HG03439 (cell line): ENCODE data around the gene PCGF1.
"Not testable (repeated sequence)": the region's sequence is repeated elsewhere in the genome, so short reads cannot be mapped to it uniquely, and the experiment has no call there.

ENCODE experiments used
- ATAC-seq: cut with Tn5 transposase; IDR thresholded peaks from one replicate; pipeline ENCODE4 v1.9.1; 2021; ENCODE audit warnings: mild to moderate bottlenecking, moderate library complexity; ENCODE audit not compliant: unreplicated experiment

Gene PCGF1

DNA sequence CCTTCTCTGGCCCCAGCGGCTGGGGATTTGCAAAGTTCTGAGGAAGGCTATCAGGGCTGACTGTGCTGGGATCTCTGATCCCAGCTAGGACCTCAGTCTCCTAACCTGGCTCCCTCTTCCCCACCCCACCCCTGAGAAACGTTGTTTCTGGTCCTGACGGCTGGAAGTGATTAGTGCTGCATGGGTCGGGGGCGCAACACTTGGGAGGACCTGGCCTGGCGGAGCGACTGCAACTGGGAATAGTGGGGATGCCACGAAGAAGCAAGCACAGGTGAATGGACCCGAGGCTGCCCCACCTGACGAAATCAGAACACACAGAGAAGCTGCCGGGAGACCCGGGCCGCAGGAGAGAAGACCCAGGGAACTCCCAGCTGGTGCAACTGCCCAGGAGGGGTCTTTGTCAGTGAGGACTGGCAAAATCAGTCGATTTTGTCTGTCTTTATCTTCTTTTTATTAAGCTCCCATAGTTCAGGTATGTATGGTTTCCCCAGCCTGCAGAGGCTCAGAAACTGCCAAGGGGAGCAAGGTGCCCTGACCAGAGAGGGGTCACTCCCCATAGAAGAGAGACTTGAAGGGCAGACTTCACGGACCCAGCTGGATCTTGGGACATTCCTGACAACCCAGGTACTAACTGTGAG lies 7.4 kb downstream of the PCGF1 start:
- no peak for ATAC-seq

GRCh38 chr2:74499267-74499939 lies 8.1 kb downstream of the PCGF1 start, which contains the start of gene LBX2:
Gene LBX2, minus strand, starts transcription at chr2:74499603. Its CDS starts 66 bp downstream, at chr2:74499537.
- ATAC-seq: no peak

DNA sequence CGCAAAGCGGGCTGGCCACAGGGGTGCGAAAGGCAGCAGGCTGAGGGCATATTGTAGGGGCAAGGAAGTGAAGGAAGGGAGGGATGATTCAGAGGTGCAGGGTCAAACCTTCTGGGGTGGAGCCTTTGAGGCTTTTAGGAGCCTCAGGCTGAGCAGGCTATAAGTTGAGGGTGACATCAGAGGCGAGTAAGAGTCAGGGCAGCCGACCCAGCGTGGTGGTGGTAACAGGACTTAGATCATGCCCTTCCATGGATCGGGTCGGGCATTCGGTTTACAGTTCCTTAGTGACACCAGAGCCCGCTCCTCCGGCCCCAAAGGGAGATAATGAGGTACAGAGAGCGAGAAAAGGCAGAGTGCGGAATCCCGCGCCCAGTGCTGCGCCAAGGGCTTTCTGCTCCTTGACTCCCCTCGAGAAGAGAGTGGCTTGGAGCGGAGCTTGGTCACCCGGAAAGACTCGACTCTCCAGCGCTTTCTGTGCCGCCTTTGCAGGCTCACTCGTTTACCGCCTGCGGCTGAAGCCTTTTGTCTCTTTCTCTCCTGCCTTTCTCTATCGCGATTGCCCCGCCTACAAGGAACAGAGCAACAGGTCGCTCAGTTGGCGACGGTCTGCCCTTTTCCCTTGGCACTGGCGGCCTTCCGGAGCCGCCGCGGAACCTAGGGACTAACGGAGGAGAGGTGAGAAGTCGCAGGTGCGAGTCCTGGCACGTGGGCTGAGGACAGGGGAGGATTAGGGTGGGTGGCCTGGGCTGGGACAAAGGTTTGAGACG lies 8.8 kb downstream of the PCGF1 start:
- no peak for ATAC-seq

DNA sequence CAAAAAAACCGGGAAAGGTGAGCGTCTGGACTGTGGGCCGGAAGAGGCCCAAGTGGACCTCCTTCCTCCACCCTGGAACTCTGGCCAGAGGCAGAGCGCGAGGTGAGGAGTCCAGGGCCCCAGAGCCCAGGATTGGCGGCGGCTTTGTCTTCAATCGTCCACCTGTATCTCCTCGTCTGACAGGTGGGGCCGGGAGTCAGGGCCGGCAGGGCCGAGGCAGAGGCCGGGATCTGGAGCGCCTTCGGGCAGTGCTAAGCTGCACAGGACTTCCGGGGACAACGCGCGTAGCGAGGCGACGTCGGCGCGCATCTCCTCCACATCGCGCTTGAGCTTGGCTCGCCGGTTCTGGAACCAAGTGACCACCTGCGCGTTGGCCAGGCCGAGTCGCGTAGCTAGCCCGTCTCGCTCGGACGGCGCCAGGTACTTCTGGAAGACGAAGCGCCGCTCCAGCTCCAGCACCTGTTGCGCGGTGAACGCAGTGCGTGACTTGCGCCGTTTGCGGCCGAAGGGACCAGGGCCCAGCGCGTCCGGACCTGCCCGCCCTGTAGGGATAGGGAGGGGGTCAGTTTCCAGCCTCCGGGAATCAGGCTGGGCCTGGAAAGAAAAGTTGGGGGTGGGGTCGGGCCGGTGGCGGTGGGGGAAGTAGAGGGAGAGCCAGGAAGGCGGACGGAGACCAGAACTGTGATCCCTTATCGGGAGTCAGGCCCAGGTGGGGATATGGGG lies 9.6 kb downstream of the PCGF1 start:
- no peak for ATAC-seq

DNA sequence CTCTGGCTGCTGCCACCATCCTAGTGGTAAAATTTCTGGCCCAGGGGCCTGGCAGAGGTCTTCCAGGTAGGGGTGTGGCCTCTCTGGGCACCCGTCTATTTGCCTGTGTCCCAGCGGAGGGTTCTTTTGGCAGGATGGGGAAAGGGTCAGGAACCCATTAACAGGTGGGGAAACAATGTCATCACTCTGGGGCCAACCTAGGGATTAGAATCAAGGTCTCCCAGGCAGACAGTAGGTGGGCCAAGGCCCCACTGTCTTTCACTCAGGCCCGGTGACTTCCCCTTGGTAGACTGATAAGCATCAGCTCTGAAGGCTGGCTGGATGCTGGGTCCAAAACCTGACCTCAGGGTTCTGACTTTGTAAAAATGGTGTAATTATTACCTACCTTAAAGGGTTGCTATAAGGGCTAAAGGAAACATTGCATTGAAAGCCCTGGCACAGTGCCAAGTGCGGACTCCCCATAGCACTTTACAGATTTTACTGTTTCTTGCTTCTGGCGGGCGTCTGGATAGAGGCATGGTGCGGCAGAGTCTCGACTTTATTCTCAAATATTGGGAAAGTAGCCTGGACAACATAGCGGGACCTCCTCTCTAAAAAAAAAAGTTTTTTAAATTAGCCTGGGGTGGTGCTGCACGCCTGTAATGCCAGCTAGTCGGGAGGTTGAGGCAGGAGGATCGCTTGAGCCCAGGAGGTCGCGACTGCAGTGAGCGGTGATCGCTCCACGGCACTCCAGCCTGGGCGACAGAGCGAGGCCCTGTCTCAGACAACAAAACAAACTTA lies 10.3 kb downstream of the PCGF1 start:
- no peak for ATAC-seq

DNA sequence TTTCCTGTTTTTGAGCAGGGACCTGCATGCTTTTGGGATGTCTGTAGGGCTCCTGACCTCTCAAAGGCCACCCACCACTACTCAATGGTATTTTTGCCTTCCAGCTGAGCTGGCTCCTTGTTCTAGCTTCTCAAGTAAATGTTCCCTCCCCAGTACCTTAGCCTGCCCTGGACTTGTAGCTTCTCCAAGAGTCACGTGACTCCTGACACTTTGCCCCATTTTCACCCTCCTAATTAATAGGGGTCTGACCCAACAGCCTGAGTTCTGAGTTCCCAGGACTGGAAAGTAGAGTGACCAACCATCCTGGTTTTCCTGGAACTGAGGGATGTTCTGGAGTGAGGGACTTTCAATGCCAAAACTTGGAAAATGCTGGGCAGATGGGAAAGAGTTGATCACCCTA lies 12.1 kb downstream of the PCGF1 start:
- ATAC-seq: no peak

DNA sequence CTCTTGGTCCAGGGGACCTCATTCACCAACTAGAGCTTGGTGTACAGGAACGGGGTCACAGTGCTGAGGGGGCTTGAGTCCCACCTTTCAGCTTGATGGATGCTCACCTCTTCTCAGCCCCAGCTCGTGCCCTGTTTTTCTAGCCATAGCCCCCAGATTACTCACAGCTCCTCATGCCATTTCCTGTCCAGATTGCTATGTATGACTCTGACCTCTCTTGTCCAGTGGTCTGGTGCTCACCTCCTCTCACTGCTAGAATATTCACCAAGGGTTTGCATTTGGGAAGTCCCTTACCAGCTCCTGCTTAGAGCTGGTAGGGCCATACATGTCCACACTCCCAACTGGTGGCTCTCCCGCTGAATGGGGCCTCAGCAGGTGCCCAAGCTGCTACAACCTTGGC lies 13.9 kb downstream of the PCGF1 start:
- ATAC-seq: no peak

DNA sequence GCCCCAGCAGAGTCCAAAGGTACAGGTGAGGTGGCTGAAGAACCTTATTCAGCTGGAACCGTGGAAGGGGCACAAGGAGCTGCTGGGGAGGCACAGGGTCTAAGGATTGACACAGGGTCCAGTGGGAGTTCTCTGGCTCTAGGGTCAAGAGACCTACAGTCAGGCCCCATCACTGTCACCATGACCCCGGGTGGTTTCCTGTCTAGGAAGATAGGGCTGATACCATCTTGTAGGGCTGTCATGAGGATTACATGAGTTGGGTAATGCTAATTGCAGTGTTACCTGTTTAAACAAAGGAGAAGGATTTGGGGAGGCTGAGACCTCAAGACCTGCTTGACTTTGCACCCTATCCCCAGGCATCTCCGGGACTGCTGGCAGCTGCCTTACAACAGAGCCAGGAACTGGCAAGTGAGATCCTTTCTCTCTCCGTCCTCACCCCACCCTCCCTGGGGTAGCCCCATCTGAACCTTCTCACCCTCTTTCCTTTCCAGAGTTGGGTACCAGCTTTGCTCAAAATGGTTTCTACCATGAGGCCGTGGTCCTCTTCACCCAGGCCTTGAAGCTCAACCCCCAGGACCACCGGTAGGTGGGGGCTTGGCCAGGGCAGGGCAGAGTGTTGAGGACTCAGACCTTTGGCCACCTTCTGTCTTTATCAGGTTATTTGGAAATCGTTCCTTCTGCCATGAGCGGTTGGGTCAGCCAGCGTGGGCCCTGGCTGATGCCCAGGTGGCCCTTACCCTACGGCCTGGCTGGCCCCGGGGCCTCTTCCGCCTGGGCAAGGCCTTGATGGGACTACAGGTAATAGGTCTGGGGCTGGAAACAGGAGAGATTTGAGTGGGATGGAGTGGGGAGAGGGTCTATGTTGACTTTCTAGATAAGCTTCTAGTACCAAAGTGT lies 15.6 kb downstream of the PCGF1 start:
- no peak for ATAC-seq

- no peak for ATAC-seq
Observed at GRCh38 chr2:74489906-74490305, 17.6 kb downstream of the PCGF1 start.

GRCh38 chr2:74488643-74489481 lies 18.6 kb downstream of the PCGF1 start:
- no peak for ATAC-seq

GRCh38 chr2:74486141-74486540 lies 21.4 kb downstream of the PCGF1 start:
- ATAC-seq: no peak

- ATAC-seq: not testable (repeated sequence)
Observed at GRCh38 chr2:74483675-74484164, 23.8 kb downstream of the PCGF1 start.

GRCh38 chr2:74482801-74483674 lies 24.5 kb downstream of the PCGF1 start, which contains the start of the genes CCDC142 and TTC31:
Gene CCDC142, minus strand, starts transcription at chr2:74482998. Its CDS starts 161 bp downstream, at chr2:74482837.
Gene TTC31, plus strand, starts transcription at chr2:74483081. Its CDS starts 15 bp downstream, at chr2:74483096.
- peak; percentile 89 for ATAC-seq

DNA sequence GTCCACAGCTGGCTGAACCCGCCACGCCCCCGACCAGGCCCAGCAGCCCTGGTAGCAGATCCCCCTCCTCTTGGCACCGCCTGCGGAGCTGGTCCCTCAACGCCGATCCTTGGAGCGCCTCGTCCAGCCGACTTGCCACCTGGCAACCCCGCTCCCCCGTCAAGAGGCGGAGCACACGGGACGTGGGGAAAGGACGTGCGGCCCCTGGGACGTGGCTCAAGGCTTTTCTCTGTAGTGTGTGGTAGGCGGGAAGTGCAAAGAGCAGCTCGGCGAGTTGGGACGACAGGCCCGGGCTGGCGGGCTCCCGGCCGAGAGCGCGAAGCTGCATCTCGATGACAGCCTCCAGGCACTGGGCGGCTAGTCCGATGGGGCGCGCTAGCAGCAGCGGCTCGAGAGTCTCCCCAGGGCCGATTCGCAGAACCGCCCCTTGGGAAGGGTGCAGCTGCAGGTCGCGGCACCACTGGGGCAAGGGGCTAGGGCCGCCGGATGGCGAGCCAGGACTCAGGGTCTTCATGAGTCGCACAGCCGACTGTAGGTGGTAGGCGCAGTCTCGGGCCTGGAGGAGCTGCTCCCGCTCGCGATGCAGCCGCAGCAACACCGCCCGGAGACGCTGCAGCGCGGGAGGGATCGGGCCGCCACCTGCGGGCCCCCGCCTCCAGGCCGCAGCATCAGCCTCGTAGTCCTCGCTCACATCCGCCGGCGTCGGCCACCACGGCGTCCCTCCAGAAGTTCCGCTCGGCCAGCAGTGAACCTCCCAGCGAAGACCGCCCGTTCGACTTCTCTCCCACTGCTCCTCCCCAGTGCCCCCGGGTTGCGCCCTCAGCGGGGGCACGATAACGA lies 25.3 kb downstream of the PCGF1 start:
- peak; percentile 43 for ATAC-seq

- no peak for ATAC-seq
Observed at GRCh38 chr2:74481431-74481830, 26.1 kb downstream of the PCGF1 start.

DNA sequence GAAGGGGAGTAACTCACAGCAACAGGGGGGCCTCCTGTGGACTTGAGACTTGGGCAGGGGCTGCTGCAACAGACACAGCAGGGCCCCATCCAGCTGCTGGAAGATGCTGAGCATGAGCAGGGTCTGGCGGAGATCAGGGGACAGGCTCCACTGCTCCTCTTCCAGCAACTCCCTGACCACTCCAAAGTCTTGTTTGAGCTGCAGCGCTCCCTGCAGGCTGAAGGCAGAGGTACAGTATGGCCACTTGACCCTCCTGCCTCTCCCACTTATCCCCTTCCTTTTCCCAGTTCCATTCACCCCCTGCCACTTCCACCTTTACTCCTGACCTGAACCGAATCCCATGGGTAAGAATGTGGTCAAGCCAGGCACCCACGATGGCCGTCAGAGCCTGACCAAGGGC lies 32.6 kb downstream of the PCGF1 start:
- no peak for ATAC-seq
